ENCODE results near the gene NMNAT2. TPM values are rescaled to one million over a fixed set of nuclear protein-coding genes. Genes with fewer than 3 reads are reported as not detected.

Gene NMNAT2
- total and polyA plus RNA-seq, 10 of the 15 experiments (the other 5 are each of a cell fraction or from before 2014, with no cell fraction given): 0.02 to 2.0 (median 0.60) TPM

- H3K27me3 ChIP-seq (replicated peaks in 1 of 2; ENCODE audit: control insufficient read depth in 2 of 2, insufficient read depth in 2 of 2, low read length in 1 of 2): no peaks in the 10 kb centered on the region
- ChIA-PET RAD21 (ENCODE audit: unreplicated experiment) (interaction anchor here (0.6 to 7.3 kb wide), 10 partner anchors 8 to 318 kb away, joined by 4 to 114 read pairs (median 6); no protein-coding TSS in a partner anchor), CTCF (interaction anchor here (0.7 to 9.3 kb wide), 10 partner anchors 8 to 375 kb away, joined by 3 to 146 read pairs (median 6); no protein-coding TSS in a partner anchor), SMC1A (ENCODE audit: uncharacterized antibody, unreplicated experiment) (interaction anchor here (0.8 to 7.0 kb wide), 16 partner anchors 8 to 318 kb away, joined by 3 to 152 read pairs (median 3); no protein-coding TSS in a partner anchor), POLR2A (interaction anchor here (1.3 to 1.9 kb wide), 4 partner anchors 32 to 51 kb away, joined by 3 to 6 read pairs (median 4); no protein-coding TSS in a partner anchor)
- H3K27ac ChIP-seq (ENCODE audit: control insufficient read depth, insufficient read depth): no peak overlapping the region
- no peak overlapping the region for H3K4me3 ChIP-seq
- no peaks in the 10 kb centered on the region for H3K79me2 ChIP-seq (ENCODE audit: control insufficient read depth, insufficient read depth, low read length)
- no peaks in the 10 kb centered on the region for H3K9me3 ChIP-seq (replicated peaks; ENCODE audit: control insufficient read depth, insufficient read depth, low read length)
- H2AFZ ChIP-seq (ENCODE audit: control insufficient read depth, low read depth, low read length): no peak overlapping the region; the same call in 1 of the 2 replicates
- H3K9ac ChIP-seq (ENCODE audit: control insufficient read depth, insufficient read depth, low read length): no peak overlapping the region
- H3K4me1 ChIP-seq (ENCODE audit: control insufficient read depth, insufficient read depth, low read length): peaks cover 3% of the 10 kb centered on the region; the same call in 1 of the 2 replicates
- H3K36me3 ChIP-seq (ENCODE audit: control insufficient read depth in 2 of 2, insufficient read depth in 2 of 2, low read length in 1 of 2): no peaks in the 10 kb centered on the region
- ATAC-seq (no peak), DNase-seq (ENCODE audit: low read depth, low spot score) (no peak), FAIRE-seq (no peak)
- WGBS (ENCODE audit: insufficient coverage, insufficient replicate concordance, low lambda C conversion rate, missing lambda C conversion rate): 35% methylated on average over 12 of the region's 12 CpGs
- in situ Hi-C loops (cut with MboI): no loop called here
- H3K4me2 ChIP-seq (ENCODE audit: control insufficient read depth, insufficient read depth): no peak overlapping the region
- intact Hi-C loops (cut with micrococcal nuclease; ENCODE audit: unreplicated experiment): loop anchor here (10.0 kb wide), 1 partner anchor 64 kb away; no protein-coding TSS in a partner anchor
- no peaks in the 10 kb centered on the region for H4K20me1 ChIP-seq (ENCODE audit: control insufficient read depth, insufficient read depth)
- BruUV-seq (replicated peaks): no TSS peak
- TF ChIP-seq MTA3 (IDR thresholded peaks at IDR 0.05; ENCODE audit: borderline replicate concordance, low read length) (no peak), NRF1 (conservative IDR thresholded peaks at IDR 0.05; ENCODE audit: low read depth, low read length) (no peak), NBN (IDR thresholded peaks at IDR 0.05) (no peak), CEBPZ (IDR thresholded peaks at IDR 0.05; ENCODE audit: low read depth, low read length) (no peak), SUPT20H (IDR thresholded peaks at IDR 0.05; ENCODE audit: borderline replicate concordance, control insufficient read depth, low read depth, low read length) (no peak), SREBF2 (IDR thresholded peaks at IDR 0.05; ENCODE audit: low read length) (no peak), SMC3 (IDR thresholded peaks at IDR 0.05; ENCODE audit: borderline replicate concordance, low read length) (no peak), DPF2 (IDR thresholded peaks at IDR 0.05) (no peak), IRF4 (IDR thresholded peaks at IDR 0.05; ENCODE audit: low read depth, low read length) (no peak), BMI1 (IDR thresholded peaks at IDR 0.05; ENCODE audit: borderline replicate concordance) (no peak), ZBTB4 (CRISPR knock-in tag; IDR thresholded peaks at IDR 0.05) (no peak), NR2C1 (IDR thresholded peaks at IDR 0.05) (no peak), FOXM1 (IDR thresholded peaks at IDR 0.05; ENCODE audit: low read depth, low read length) (no peak), GATAD2B (conservative IDR thresholded peaks at IDR 0.05; ENCODE audit: low read depth) (no peak), BHLHE40 (IDR thresholded peaks at IDR 0.05; ENCODE audit: borderline replicate concordance in 1 of 2, low read depth in 2 of 2, low read length in 1 of 2) (no peak), NFXL1 (IDR thresholded peaks at IDR 0.05; ENCODE audit: borderline replicate concordance) (no peak)
Measured at GRCh38 chr1:183278739-183279591, 139.2 kb downstream of the NMNAT2 start.

Measured in GM12878 (cell line).